Activated CD8-positive, alpha-beta memory T cell treated with anti-CD3 and anti-CD28 coated beads for 4 hours (primary cell): ENCODE data around the gene TNNT2.

Source experiments
- DNase-seq, 2 donors: peaks; one replicate each; pipeline ENCODE4 v3.0.0-alpha.2; 2020; ENCODE audit warnings: low read depth in 2 of 2

TNNT2 gene

GRCh38 chr1:201334325-201335173, 42.9 kb downstream of the TNNT2 start:
- no peak for DNase-seq

DNA sequence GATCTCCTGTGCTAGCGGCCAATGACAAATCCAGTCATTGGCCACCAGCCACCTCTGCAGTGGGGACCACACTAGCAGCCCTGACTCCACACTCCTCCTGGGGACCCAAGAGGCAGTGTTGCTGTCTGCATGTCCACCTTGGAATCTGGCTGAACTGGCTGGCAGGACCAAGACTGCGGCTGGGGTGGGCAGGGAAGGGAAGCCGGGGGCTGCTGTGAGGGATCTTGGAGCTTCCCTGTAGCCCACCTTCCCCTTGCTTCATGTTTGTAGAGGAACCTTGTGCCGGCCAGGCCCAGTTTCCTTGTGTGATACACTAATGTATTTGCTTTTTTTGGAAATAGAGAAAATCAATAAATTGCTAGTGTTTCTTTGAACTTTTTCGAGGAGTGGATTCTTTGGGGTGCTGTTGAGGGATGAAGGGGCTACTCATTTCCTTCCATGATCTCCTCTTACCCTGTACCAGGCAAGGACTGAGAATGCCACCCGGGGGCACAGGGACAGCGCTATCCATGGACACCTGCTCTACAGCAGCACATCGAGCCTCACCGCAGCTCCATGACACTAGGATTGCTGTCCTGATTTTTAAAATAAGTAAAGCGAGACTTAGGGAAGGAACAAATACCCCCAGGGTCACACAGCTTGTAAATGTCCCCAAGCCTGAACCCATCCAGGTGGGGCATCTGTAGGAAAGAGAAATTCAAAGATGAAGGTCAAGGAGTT, 44.7 kb downstream of the TNNT2 start:
- no peak for DNase-seq

GRCh38 chr1:201332021-201332420, 45.5 kb downstream of the TNNT2 start:
- DNase-seq, result no peak

GRCh38 chr1:201331166-201331565, 46.3 kb downstream of the TNNT2 start:
- no peak for DNase-seq

DNA sequence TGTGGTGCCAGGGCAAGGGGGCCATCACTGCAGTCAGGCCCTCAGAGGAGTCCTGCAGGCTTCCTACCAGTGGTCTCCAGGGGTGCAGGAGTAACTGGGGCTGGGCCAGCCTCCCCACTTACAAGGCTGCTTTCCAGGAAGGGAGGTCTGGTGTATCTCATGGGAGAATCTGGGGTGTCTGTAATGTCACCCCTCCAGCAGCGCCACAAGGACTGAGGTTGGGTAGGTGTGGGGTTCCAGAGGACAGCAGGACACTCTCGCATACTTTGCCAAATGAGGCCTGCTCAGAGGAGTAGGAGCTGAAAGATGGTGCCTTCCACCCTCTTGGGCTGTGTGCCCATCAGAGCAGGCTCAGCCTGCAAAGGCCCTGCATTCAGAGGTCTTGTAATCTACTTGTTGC, 46.9 kb downstream of the TNNT2 start:
- DNase-seq, result no peak

DNA sequence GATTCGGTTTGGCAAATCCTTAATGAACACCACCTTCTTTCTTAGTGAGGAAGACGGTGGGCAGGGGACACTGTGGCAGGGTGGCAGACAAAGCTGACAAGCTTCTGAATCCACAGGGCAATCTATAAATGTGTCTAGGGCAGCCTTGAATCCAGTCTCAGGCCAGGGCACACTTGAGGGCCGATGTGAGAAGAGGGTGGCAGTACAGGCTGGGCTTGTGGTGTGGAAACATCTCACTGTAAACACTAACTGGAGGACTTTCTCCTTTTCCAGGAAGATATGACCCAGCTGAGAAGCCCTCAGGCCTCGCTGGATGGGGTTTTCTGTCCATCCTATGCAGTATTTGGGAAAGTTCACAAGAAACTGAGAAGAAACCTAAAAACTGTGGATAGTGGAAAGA, 47.7 kb downstream of the TNNT2 start:
- no peak for DNase-seq

DNA sequence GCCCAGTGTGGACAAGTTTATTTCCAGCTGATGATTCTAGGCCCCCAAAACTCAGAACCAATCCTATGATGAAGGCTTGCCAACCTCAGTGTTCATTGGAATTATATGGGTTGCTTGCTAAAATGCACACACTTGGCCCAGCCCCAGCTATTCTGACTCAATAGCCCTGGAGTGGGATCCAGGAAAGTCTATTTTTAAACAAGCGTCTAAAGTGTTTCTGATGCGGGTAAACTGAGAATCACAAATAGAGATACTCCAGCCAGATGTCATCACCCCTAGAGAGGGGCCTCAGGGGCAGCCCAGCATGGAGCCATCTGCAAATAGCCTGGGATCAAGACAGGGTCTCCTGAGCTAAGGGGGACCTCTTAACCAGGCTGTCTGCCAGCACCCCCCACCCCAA, 48.2 kb downstream of the TNNT2 start:
- no peak for DNase-seq

- no peak for DNase-seq
Measured at GRCh38 chr1:201328576-201328975, 48.9 kb downstream of the TNNT2 start.

DNA sequence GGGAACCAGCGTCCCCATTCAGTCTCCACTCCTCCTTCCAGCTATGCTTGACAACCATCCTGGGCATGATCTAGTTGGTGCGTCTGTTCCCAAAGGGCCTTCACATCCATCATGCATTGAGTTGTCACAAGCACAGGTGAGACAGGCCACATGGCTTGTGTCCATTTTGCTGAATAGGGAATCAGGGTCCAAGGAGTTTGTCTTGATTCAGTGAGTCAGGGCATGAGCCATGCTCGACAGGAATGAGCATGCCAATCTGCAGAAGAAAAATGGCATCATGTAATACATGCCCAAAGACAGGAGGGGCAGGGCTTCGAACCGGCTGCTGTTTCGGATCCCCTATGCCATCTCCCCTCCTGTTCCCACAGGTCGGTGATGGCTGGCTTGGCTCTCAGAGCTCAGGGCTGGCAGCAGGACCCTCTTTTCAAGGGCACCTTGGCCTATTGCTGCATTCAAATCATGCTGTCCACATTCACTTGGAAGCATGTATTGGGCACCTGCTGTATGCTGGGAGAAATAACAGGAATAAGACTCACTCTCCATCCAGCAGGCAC, 49.7 kb downstream of the TNNT2 start:
- no peak for DNase-seq

DNA sequence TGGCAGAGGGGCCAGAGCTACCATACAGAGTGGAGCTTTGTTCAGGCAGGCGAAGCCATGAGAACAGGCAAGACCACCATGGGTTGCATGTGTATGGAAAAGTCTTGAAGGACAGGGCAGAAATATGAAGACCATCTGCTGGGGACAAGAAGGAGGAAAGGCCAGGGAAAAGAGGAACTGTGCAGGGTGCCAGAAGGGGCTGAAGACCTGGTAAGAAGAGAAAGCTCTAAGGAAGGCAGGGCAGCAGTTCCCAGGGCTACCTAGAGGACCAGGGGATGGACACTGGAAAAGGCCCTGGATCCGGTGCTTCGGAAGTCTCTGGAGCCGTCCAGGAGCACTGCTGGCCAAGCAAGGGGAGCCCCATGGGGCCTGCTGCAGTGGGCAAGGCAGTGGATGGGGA, 50.8 kb downstream of the TNNT2 start:
- DNase-seq, result no peak

GRCh38 chr1:201325678-201326060, 51.8 kb downstream of the TNNT2 start:
- no peak for DNase-seq

GRCh38 chr1:201324821-201325677, 52.4 kb downstream of the TNNT2 start:
- DNase-seq, result no peak

GRCh38 chr1:201324306-201324705, 53.2 kb downstream of the TNNT2 start:
- DNase-seq, result no peak

DNA sequence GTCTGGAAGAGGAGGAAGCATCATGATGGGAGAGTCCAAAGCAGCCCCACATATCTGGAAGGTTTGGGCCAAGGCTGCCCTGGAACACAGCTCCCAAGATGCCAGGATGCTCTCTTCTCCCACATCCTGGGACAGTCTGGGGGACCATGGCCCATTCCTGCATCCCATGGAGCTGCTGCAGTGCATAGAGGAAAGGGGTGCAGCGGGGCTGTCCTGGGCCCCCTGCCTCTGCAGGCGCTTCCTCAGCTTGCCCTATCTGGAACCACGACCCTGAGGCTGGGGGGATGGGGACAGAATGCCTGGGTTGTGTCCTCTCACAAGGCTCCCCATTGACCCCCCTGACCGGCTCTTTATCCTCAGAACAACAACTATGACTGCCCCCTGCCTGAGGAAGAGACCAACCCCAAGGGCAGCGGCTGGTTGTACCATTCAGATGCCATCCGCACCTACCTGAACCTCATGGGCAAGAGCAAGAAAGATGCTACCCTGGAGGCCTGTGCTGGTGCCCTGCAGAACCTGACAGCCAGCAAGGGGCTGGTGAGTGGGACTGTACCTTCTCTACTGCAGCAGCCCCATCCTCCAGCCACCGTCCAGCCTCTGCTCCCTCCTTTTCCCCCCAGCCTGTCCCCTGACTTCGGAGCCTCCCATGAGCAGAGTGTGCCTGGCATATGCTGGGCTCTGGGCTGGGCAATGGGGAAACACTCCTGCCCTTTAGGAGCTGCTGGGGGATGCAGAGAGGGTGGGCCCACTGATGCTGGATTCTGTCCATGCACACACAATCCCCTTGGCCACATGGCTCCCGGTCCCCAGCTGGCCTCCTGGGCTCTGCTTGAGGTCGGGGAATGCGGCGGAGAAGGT, 54.6 kb downstream of the TNNT2 start:
- no peak for DNase-seq

DNA sequence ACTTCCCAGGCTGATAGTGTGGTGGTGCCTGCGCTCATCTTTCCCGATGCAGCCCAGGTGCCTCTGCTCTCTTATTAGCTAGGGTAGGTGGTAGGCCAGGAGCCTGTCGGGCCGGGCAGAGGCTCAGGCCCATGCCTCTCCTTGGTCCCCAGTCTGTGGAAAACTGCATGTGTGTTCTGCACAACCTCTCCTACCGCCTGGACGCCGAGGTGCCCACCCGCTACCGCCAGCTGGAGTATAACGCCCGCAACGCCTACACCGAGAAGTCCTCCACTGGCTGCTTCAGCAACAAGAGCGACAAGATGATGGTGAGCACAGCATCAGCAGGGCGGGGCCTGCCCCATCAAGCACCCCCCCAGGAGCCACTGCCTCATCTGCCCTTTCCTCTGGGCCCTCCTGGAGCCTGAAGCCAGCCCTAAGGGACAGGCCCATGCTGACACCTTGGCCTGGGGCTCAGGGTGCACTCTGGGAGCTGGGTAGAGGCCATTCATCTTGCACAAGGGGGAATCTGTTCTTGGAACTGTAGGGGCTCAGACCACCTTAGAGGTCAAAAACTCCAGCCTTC, 55.6 kb downstream of the TNNT2 start:
- DNase-seq, result no peak

DNA sequence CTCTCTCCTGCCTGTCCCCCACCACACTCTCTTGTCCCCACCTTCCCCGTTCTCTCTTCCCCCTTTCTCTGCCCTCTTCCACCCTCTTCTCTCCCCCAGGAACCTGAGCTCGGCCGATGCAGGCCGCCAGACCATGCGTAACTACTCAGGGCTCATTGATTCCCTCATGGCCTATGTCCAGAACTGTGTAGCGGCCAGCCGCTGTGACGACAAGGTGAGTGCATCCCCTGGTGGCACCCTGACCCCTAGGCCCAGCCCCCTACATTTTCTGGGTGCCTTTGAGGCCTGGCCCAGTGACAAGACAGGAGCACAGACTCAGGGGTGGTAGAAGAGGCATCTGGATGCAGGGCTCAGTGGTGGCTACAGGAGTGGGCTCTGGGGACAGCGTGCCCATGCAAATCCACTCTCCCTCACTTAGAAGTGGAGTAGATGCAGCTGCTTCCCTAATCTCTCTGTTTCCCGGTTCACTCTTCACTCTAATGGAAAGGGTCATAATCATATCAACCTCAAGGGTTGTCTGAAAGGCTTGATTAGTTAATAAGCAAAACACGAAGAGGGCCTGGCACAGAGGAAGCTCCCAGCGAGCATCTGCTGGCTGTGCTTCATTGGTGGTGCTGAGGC, 57.2 kb downstream of the TNNT2 start:
- no peak for DNase-seq

GRCh38 chr1:201319631-201320030, 57.8 kb downstream of the TNNT2 start:
- no peak for DNase-seq

- DNase-seq, result no peak
Measured at GRCh38 chr1:201318504-201319340, 58.8 kb downstream of the TNNT2 start.

GRCh38 chr1:201317551-201317950, 59.9 kb downstream of the TNNT2 start:
- DNase-seq, result no peak
